Measurements from ENCODE around the gene FOXP1.

GRCh38 chr3:70982284-70982683 lies 601.2 kb downstream of the FOXP1 start:
- TF ChIP-seq CTCF (IDR thresholded peaks at IDR 0.05) (no peak), POLR2A (IDR thresholded peaks at IDR 0.05) (no peak)
